Fibroblast of skin of right quadriceps (primary cell): ENCODE measurements around the gene HS3ST3B1.

ENCODE experiments used
- DNase-seq: peaks from one replicate; pipeline ENCODE4 v3.0.0-alpha.2; 2013

Gene HS3ST3B1

DNA sequence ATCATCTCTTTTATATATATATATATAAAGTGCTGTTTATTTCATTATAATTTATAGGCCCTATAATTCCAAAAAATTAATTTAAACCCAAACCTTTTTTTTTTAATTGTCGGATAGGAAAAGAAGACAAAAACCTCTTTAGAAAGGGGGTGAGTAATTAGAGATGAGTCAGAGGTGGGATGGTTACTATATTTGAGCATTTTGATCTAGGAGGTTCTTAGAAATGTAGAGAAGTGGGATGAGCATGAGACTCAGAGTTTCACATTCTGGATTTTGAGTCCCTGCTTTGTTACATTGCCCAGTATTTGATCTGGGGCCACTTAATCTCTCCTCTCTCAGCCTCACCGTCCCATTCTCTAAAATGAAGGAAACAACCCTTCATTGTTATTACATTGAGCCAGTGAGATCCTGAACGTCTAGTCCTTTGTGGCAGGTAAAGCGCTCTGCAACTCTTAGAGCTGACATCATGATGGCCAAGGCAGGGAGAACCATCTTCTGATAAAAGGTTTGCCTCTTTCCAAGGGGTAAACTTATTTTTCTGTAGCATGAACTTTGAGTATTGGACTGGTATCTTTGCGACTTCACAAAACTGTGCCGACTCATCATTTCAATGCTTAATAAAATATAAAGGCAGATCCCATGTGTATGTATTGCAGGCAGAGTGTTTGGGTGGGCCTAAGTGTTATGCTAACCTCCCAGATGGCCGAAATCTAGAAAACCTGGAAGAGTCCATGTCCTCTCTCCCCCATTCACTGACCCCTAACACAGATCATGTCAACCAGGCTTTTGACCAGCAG lies 21.3 kb downstream of the HS3ST3B1 start:
- DNase-seq = no peak

DNA sequence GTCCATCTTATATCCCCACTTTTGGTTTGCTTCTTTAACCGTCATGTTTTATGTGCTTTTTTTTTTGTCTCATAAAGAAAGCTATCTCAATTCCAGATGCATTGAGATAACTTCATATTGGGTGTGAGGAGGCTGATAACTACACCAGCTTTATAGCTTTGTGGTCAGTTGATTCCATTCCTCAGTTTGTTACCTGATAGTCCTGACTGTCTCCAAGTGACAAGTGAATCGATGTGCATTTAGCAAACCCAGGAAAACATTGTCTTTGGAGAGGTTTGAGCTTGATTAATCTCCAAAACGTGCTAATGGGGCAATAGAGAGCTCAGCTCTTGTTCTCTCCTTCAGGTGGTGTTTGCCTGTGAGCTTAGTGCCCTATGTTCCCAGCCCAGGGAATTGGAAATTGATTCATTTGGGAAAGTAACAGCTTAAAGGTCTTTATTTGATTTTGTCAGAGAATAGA lies 22.7 kb downstream of the HS3ST3B1 start:
- DNase-seq = no peak

DNA sequence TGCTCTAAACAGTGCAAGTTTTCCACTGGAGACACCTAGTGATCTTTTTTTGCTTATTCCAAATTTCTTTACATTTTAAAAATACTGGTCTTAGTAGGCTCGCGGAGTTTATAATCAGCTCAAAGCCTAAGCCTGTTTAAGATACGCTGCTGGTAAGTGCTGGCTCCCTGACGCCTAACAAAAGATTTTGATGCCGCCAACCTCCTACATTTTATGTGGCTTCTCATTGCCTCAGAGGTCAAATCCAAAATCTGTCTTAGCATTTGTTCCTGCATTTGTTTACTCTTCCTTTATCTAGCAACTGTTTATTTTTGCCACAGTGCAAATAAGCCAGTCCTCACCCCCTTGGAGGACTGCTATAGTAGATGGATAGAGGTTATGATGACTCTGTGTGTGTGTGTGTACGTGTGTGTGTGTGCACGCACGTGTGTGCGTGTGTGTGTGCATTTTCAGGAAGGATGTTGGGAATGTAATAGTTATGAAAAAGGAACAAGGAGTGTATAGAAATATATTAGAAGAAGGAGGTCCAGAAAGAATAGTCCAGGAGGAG lies 24.8 kb downstream of the HS3ST3B1 start:
- DNase-seq = no peak

- DNase-seq = no peak
Measured at GRCh38 chr17:14329900-14330491, 29.1 kb downstream of the HS3ST3B1 start.

GRCh38 chr17:14330492-14330962 lies 29.6 kb downstream of the HS3ST3B1 start:
- DNase-seq = peak; percentile 57

DNA sequence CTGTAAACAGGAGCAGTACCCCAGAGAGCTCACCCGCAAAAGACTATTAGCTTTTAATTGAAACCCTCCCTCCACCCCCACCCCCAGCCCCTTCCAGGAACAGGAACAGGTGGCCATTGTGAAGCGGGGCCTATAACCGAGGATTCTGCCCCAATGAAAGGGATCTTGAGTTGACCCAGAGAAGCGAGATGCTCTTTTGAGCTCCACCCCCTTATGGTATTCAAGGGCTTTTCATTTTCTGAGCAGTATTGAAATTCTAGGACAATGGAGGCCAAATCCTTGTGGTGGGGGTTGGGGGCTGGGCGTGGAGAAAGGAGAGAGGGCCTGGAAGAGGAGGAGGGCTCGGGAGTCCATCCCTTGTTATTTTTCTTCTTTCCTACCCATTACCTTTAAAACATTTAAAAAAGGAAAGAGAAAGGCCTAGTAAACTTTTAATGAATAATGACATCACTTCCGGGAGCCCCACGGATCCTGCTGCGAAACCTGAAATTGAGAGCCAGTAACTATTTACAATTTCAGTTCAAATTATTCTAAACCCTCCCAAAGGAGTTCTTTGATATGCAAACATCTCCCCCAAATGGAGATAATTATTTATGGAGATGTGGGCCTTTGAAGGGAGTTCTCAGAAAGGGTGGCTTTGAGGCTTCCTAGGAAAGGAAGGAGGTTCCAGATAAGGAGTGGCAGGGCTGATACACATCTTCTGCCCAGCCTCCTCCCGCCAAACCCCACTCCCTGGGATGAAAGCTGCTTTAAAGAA lies 30.5 kb downstream of the HS3ST3B1 start:
- no peak for DNase-seq

- DNase-seq = no peak
Measured at GRCh38 chr17:14331982-14332298, 31.1 kb downstream of the HS3ST3B1 start.

- DNase-seq = no peak
Measured at GRCh38 chr17:14332331-14332730, 31.4 kb downstream of the HS3ST3B1 start.

- DNase-seq = no peak
Measured at GRCh38 chr17:14333506-14333905, 32.6 kb downstream of the HS3ST3B1 start.

- DNase-seq = no peak
Measured at GRCh38 chr17:14334276-14334840, 33.5 kb downstream of the HS3ST3B1 start.

DNA sequence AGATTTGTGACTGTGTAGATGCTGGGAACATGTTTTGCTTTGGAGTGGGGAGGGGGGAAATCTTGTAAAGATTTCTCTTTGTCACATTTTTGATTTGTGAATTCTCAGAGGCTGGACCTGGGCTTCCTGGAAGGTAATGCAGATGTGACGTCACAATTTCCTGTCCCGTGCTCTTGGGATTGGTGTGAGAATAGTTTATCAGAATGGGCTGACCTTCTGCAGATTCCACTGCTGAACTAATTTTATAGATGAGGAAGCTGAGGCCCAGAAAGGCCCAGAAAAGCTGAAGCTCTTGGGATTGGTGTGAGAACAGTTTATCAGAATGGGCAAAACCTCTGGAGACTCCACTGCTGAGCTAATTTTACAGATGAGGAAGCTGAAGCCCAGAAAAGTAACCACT lies 34.0 kb downstream of the HS3ST3B1 start:
- DNase-seq = no peak

DNA sequence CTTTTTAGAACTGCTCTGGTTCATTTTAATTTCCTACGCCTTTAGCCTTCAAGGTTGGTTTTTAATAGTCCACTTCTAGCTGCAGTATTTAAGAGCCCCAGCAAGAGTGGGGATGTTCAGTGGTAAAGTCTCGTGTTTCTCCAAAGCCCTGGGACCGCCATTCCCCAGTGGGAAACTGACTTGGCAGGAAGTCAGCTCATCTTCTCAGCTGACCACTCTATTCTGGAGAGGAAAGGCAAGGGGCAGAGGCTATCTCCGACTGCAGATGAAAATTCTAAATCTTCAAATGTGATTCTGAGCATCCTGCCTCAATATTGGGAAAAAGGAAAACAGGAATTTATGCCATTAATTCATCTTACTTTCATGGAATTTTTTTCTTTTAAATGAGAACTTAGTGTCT lies 35.5 kb downstream of the HS3ST3B1 start:
- DNase-seq = no peak

DNA sequence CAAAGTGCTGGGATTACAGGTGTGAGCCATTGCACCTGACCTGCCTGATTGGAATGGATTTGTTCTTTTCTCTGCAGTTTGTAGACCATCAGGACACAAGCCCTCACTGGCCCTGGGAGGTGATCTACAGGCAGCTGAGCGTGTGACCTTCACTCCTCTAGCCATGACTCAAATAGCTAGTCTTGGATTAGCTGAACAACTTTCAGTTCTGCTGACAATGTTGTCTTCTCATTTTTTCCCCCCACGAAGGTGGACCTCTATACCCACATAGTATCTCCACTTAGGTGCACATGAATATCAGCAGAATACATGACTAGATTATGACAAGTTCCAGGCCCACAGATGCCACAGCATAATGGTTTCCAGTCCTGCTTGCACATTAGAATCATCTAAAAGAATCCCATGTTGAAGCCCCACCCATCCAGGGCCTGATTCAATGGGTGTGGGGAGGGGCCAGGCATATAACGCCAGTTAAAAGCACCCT lies 36.8 kb downstream of the HS3ST3B1 start:
- DNase-seq = no peak

- peak; percentile 64 for DNase-seq
Measured at GRCh38 chr17:14340857-14341754, 40.2 kb downstream of the HS3ST3B1 start.

- no peak for DNase-seq
Measured at GRCh38 chr17:14341866-14342265, 41.0 kb downstream of the HS3ST3B1 start.

DNA sequence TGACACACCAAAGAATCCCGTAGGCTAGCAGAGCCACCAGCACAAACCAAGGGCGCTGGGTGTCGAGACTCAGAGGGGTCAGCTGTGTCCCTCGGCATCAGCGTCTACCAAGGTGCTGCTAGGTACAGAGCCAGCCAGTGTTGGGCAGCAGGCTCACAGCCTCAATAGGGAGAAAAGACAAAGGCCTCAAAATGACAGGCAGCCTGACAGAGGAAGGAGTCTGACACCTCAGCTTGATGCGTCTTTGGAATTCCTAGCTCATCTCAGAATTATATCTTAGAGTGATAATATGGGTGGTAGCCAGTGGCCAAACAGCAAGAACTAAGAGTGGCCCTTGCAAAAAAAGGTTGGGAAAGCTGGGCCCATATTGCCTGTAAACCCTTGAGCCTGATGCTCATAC lies 45.9 kb downstream of the HS3ST3B1 start:
- DNase-seq = no peak

DNA sequence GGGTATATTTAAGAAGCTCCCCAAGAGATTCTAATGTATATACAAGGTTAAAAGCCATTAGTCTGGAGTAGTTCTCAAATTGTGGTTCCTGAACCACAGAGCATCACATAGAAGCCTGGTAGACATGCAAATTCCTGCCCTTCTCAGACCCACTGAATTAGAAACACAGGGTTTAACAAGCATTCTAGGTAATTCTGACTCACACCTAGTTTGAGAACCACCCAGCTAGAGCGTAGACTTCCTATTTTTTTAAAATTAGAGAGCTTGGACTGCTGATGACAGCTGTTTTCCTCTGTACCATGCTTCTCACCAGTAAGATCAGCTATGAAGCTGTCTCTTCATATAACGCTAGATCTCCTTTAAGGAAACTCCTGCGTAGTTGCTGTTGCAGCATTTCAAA lies 50.6 kb downstream of the HS3ST3B1 start:
- no peak for DNase-seq

- DNase-seq = no peak
Measured at GRCh38 chr17:14352136-14352535, 51.3 kb downstream of the HS3ST3B1 start.

DNA sequence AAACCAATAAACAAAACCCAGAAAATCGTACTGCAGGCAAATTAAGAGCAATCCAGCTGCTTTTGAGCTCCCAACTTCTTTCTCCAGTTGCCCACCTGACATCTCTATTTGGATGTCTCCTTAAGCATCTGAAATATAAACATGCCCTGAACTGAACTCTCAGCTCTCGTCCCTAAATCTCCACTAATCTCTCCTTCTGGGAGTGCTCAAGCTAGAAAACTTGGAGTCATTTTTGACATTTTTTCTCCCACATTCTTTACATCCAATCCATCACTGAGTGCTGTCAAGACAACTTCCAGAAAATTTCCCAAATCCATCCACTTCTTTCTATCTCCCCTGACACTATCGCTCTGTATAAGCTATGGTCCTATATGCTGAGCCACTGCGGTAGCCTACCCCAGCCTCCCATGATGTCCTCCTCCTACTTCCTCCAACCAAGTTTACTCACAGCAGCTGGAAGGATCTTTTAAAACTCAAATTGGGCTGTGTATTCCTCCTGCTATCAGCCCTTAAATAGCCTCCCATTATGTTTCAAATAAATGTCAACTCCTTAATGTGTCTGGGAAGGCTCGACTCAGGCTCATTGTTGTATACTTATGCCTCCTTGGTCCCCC lies 53.1 kb downstream of the HS3ST3B1 start:
- peak; percentile 47 for DNase-seq

GRCh38 chr17:14354807-14355206 lies 53.9 kb downstream of the HS3ST3B1 start:
- no peak for DNase-seq

GRCh38 chr17:14355556-14355955 lies 54.7 kb downstream of the HS3ST3B1 start:
- DNase-seq = no peak
